ENCODE measurements around the gene IQGAP3.

The IQGAP3 gene

DNA sequence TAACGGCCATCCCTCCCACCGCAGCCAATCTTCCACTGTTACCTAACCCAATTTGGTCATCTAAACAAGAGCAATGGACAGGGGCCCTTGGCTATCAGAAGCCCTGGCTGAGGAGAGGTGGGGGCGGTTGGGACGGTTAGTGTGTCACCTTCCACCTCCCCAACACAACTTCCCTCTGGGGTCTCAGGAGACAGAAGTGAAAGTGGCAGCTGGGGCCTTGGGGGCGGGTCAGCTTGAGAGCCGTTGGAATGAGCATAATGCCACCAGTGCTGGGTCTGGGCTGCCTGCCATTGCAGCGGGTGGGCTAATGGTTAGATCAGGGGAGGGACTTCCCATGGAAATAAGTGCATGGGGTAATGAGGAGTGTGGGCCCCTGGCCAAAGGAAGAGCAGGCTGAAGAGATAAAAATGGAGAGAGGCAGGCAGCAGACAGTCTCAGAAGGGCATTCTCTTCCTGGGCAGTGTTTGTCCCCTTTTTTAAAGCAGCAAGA is 79.7 kb downstream of the IQGAP3 start:
- no peak for FAIRE-seq

DNA sequence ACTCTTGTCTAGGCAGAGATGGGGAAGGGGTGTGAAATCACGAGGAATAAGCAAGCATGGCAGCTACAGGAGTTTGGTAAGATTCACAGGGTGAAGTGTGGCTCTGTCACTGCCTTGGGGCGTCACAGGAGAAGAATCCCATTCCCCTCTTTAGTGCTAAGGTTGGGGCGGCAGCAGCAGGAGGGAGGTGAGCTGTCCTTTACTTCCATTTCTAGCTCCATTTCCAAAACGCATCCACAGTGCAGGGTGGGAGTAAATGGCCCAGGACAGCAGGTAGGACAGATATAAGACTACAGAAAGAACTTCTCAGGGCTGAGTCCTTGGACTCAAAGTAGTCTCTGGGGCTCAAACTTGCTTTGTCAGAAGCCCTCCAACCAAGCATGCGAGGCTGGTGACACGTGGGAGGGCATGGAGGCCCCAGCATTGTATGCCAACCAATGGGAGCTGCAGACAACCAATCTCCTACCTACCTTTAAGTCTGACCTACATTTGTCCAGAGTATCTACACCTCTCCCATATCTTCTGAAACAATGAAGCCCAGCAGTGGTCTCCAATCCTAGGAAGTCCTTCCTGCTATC is 80.3 kb downstream of the IQGAP3 start:
- FAIRE-seq: no peak

DNA sequence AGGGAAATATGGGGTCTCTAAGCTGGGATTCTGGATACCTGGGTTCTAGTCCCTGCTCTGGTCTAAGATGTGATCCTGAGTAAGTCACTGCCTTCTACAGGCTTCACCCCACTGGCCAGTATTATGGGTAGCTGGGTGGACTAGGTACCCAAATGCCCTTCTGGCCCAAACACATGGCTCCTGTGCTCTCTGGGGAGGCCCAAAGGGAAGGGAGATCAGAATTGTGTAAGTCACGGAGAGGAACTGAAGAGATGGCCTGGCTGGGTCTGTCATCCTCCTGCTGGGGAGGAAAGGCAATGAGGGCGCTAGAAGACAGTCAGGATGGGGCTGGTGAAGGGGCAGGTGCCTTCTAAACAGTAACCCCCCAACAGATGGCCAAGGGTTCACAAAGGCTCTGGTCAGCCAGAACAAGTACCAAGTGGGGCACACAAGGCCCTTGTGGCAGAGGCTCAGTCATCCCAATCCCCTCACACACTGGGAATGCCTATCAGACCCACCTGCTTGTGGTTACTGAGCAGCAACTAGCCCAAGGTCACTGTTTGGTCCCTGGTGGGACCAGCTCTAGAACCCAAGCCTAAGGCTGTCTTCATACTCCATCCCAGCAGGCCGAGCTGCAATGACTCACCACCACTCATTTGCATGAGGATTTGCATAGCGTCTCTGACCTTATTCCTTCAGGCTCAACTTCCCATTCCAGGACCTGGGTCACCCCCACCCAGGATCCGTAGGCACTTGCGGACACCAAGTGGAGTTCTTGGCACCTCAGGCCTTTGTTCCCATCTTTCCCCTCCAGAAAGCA is 81.0 kb downstream of the IQGAP3 start:
- no peak for FAIRE-seq

- no peak for FAIRE-seq
Observed at GRCh38 chr1:156490401-156491032, 81.8 kb downstream of the IQGAP3 start.

- FAIRE-seq: no peak
Observed at GRCh38 chr1:156489935-156490293, 82.5 kb downstream of the IQGAP3 start.

- no peak for FAIRE-seq
Observed at GRCh38 chr1:156489166-156489934, 83.0 kb downstream of the IQGAP3 start.

DNA sequence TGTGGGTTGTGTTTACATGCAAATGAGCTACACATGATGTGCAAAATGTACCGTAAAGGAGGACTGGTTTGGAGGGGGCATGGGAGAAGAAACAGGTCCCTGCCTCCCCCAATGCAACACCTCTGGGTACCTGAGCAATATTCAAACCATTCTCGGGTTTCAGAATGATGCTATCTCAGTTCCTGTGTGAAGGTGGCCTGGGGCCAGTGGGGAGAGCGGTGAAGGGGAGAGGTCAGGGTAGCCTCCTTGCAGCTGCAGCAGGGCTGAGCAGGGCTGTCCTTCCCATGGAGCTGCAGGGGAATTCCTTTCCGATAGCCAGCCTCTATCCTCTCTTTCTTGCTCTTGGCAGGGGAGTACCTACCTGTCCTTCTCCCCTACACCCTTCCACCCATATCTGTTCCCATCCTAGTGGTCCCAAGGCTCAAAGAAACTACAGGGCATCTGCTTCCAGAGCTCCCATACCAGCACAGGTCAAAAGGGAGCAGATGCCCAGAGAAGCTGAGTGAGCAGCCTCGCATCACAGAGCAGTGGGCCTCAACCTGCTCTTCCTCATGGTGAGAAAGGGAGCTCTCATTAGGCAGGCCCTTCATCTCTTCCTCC is 83.7 kb downstream of the IQGAP3 start:
- FAIRE-seq: no peak

- no peak for FAIRE-seq
Observed at GRCh38 chr1:156487862-156488261, 84.5 kb downstream of the IQGAP3 start.

DNA sequence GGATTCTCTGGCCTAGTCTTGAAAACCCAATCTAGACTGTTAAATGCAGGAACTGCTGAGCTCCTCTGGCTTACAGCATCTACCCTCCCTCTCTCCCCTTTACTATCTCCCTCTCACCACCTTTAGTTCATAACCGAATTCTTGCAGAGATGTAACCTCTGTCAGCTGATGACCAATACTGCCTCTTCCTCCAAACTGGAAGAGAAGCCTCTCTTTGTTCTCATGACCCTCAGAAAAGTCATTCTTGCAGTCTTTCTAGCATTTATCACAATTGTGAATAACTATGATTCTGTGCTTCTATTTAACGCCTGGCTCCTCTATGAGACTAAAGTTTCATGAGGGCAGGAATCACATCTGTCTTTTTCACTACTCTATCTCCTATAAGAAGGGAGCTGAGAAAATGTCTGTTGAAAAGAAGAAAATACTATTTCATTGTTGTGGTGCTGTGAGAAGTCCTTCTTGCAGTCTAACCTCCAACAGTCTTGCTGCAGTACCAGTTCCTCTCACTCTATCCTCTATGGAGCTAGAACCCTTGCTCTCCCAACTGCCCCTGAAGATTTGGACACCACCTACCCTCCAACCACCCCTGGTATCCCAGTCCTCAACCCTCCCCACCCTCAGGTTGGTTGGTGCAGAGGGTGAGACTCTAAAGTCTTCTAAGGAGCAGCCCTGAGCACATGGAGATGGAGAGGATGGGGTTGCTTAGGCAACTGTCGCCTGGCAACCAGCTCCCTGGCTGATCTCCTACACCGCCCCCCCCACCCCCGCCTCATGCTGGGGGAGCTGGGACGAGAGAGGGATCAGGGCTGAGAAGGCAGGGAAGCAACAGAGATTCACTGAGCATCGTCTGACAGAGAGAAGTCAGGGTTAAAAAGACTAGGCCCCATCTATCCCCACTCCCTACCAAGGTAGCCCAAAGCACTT is 85.7 kb downstream of the IQGAP3 start:
- no peak for FAIRE-seq

DNA sequence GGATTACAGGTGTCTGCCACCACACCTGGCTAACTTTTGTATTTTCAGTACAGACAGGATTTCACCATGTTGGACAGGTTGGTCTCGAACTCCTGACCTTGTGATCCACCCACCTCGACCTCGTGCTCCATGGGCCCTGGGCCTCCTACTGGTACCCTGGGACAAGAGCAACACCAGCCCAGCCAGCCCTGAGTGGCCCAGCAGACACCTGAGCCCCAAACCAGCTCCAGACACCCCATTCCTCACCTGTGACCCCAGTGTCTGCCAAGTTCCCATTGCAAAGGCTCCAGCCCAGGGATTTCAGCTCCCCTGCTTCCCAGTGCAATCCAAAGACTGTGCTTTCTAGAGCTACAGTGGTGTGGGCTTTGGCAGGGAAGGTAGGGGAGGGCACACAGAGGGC is 86.4 kb downstream of the IQGAP3 start:
- FAIRE-seq: no peak

DNA sequence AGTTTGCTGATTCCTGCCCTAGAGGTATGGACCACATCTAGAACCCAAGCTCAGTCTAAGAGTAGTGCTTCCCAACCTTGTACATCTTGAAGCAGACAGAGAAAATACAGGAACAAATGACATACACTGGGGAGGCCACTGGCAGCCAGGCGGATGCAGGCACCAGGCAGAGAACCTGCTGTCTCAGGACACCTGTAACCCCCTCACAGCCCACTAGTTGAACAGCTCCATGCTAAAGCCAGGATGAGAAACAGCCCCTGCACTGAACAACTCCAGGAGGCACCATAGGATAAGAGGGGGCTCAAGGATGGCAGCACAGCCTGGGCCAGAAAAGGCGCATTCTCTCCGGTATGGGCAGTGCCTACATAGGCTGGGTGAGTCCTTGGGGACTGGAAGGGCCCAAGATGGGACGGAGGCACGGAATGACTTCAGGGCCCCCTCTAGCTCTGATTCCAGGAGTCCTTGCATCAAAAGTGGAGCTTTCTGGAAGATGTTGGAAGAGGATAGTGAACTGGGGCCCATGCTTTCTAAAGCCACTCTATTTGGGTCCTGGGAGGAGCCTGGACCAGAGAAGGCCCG is 87.8 kb downstream of the IQGAP3 start:
- FAIRE-seq: no peak

DNA sequence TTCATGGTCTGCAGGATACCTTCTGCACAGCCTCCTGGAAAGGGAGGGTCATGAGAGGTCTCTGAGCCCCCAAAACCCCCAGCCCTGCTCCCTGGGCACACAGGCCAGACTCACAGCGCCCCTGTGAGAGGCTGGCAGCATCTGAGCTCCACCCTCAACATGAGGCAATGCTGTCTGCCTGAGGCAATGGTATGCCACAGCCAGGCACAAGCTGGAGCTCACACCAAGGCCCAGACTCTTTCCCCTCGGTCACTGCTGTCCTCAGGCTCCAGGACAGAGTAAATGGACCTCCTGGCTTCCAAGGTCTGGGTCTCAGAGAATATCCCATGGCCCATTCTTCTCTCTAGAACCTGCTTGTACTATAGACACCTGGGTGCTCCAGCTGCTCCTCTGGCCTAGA is 89.0 kb downstream of the IQGAP3 start:
- no peak for FAIRE-seq

DNA sequence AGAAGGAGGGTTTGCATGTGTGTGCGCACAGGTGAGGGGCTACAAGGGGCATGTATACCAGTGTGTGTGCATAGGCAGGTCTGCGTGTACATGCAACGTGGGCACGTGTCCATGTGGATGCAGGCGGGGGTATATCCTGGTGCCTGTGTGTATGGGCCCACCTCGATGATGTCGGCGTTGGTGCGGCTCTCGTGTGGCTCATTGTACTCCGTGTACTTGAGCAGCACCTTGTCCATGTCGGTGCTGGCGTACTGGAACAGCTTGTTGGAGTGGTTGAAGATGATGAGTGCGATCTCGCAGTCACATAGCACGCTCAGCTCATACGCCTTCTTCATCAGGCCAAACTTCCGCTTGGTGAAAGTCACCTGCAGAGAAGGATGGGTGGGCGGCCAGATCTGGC is 90.1 kb downstream of the IQGAP3 start:
- FAIRE-seq: no peak

DNA sequence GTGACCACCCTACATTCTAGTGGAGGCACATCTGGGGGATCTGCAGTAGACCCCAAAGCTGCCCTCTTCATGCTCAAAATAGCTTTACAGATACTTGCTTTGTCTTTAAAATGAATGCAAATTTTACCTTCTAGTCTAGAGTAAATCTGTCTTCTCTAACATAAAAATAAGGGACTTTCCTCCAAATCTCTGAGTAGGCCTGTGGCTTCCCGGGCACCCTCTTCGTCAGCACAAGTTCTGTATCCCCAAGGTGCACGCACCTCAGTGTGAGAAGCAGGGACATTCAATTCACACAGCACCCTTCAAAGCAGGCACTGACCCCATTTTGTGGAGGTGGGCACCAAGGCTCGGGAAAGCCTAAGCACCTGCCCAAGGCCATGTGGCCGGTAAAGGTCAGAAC is 90.8 kb downstream of the IQGAP3 start:
- FAIRE-seq: no peak

DNA sequence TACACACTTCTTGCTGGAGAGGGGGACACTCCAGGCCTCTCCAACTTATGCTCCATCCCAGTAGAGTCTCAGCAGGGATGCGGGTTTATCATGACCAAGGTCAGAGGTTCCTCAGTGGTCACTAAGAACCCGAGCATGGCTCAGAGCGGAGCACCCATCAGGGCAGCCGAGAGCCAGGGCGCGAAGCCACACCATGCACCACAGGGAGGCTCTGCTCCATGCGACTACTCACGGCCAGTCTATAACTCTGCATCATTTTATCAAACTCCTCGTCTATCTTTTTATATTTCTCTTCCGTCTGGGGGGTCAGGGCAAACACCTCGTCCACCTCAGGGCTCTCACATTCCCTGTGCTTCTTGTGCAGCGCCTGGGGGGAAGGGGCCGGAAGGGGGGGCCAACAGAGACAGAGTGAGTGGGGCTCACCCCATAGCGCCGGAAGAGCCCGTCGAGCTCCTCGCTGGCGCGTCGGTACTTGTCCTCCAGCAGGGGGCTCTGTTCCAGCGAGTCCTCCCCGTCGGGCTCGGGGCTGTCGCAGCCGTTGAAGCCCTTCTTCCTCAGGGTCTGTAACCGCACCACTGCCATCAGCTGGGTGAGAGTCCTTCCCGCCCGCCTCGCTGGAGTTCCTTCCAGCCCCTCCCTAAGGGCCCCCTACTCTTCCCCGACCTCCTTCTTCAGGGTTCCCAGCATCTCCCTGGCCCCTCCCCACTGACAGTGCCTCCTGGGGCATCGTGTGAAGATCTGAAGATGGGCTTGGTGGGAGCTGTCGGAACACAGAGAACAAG is 91.8 kb downstream of the IQGAP3 start:
- FAIRE-seq: no peak

DNA sequence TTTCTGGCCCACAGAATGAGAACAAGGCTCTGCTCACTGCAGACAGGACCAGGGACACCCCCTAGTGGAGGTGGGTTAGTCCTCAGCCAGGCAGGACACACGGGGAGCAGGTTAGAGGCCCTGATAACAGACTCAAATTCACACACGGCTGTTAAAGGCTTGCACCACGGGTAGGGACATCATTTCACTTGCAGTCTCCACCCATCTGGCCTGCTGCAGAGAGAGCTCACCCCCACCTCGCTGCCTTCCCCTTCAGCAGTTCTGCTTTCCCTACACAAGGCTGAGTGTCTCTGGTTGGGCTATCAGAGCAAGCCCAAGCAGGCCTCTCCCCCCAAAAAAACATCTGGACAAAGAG is 92.4 kb downstream of the IQGAP3 start:
- FAIRE-seq: no peak

- no peak for FAIRE-seq
Observed at GRCh38 chr1:156479093-156480015, 93.0 kb downstream of the IQGAP3 start.

DNA sequence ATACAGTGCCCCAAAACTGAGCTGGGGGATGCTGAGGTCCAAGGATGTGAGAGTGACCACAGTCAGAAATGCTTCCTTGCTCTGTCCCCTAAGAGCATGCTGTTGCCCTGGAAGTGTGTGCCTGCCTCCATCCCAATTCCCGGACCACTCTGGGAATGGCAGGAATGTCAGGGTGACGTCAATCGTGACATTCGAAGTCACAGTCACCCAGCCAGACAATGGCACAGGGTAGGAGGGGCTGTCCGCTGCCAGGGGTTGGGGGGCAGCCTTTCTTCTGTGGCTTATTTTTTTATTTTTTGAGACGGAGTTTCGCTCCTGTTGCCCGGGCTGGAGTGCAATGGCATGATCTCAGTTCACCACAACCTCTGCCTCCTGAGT is 94.1 kb downstream of the IQGAP3 start:
- FAIRE-seq: no peak

DNA sequence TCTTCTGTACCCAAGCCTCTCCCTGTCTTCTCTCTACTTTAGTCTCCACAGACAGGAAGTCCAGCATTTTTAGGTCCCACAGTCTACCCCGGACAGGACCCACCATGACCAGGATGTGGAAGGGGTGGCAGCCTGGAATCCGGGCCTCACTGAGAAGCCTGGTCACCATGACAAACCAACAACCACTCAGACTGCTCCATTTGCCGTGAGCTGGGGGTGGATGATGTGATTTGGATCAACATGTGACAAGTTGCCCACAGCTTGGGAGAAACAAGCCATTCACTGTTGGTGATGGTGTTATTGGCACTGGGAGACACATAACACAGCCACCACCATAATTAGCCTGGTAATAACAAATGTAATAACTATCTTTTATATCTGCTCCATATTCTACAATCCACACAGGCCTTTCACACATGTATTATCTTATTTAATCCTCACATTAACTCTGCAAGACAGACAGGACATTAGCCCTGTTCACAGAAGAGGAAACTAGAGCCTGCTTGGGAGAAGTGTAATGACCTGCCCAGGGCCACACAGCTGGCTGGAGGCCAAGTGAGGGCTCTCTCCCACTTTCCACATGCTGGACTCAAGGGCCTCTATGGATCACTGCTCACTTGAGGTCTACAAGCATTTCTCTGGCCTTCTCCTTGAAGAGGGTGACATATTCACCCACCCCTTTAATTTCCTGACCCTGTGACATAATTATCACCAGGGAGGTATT is 94.7 kb downstream of the IQGAP3 start:
- no peak for FAIRE-seq
